Thyroid gland (tissue), 4 donors: ENCODE data around the gene C2CD3. TPM values are rescaled to one million over a fixed set of nuclear protein-coding genes. Genes with fewer than 3 reads are reported as not detected.

Source experiments
- DNase-seq, 2 donors: peaks; one replicate each; pipeline ENCODE4 v3.0.0-alpha.2; 2019
- H3K27ac ChIP-seq, 3 donors: fragments of 200-600 bp; sonication (generic); 1 replicate in 2 of 3; 2 replicates in 1 of 3; pipeline ENCODE4 v1.5.1; 2016 to 2019; ENCODE audit warnings: mild to moderate bottlenecking in 1 of 3, moderate library complexity in 1 of 3
- H3K27me3 ChIP-seq: fragments of 200-600 bp; sonication (generic); one replicate; pipeline ENCODE4 v1.5.1; 2019
- H3K36me3 ChIP-seq, 2 donors: fragments of 200-600 bp; sonication (generic); one replicate each; pipeline ENCODE4 v1.5.1; 2016 to 2019
- H3K4me1 ChIP-seq, 2 donors: fragments of 200-600 bp; sonication (generic); one replicate each; pipeline ENCODE4 v1.5.1; 2017 to 2019
- H3K4me3 ChIP-seq, 3 donors: fragments of 200-600 bp; sonication (generic); replicated peaks in 1 of 3; 1 replicate in 2 of 3; 2 replicates in 1 of 3; pipeline ENCODE4 v1.5.1; 2016; ENCODE audit warnings: mild to moderate bottlenecking in 1 of 3
- H3K9me3 ChIP-seq: fragments of 200-600 bp; sonication (generic); one replicate; pipeline ENCODE4 v1.5.1; 2017
- CTCF ChIP-seq, 6 experiments: fragments of 200-600 bp in 3 of 6; fragments of 450-650 bp in 3 of 6; sonication (generic) in 3 of 6; IDR thresholded peaks; one replicate each; pipeline ENCODE4 v1.5.1; 2016 to 2019; ENCODE audit warnings: antibody characterized with exemption in 6 of 6, mild to moderate bottlenecking in 2 of 6, inconsistent platforms in 1 of 6, moderate library complexity in 1 of 6
- POLR2A ChIP-seq, 2 donors: fragments of 450-650 bp; IDR thresholded peaks; one replicate each; pipeline ENCODE4 v1.6.1; 2017; ENCODE audit warnings: antibody characterized with exemption in 2 of 2, mild to moderate bottlenecking in 2 of 2, moderate library complexity in 1 of 2
- WGBS, 2 donors: methylation state at CpG; one replicate each; pipeline ENCODE4 v1.1.5; 2017; 5-methylcytosine and 5-hydroxymethylcytosine counted together
- intact Hi-C: fragments of 100-400 bp; cut with DNase I; formaldehyde crosslinking; loops from one replicate; pipeline ENCODE4 v1.15.1; 2023
- total RNA-seq, 4 donors: library from RNA; depleted of rRNA; stranded (reverse); fragments of >200 nt; gene quantifications; one replicate each; pipeline ENCODE4 v1.2.3, GENCODE V29; 2016

Gene C2CD3
- total RNA-seq, 4 donors from 2014 or later = 37.8 to 85.8 (median 40.7) TPM

- Histone ChIP-seq H3K27ac (peak overlapping the region; percentile 40 to 89 (median 86)), H3K9me3 (no peaks in the 10 kb centered on the region), H3K36me3 (no peaks in the 10 kb centered on the region), H3K27me3 (no peaks in the 10 kb centered on the region), H3K4me3 (no peak overlapping the region), H3K4me1 (peaks cover 11 to 38% of the 10 kb centered on the region in 2 donors)
- TF ChIP-seq CTCF (IDR thresholded peaks at IDR 0.05) (no peak), POLR2A (IDR thresholded peaks at IDR 0.05) (no peak)
- DNase-seq = no peak
- intact Hi-C loops = no loop called here
- WGBS, 2 donors = 96 to 97% methylated on average over 6 of the region's 6 CpGs
Observed at GRCh38 chr11:74139151-74139918, 31.5 kb downstream of the C2CD3 start.

GRCh38 chr11:74138572-74138971 is 32.2 kb downstream of the C2CD3 start:
- peaks cover 11 to 38% of the 10 kb centered on the region in 2 donors for H3K4me1 ChIP-seq
- TF ChIP-seq CTCF (IDR thresholded peaks at IDR 0.05) (no peak), POLR2A (IDR thresholded peaks at IDR 0.05) (no peak)
- H3K27me3 ChIP-seq = no peaks in the 10 kb centered on the region
- H3K36me3 ChIP-seq = no peaks in the 10 kb centered on the region
- DNase-seq = peak; percentile 25 to 33
- WGBS, 2 donors = 23 to 26% methylated on average over 2 of the region's 2 CpGs
- H3K9me3 ChIP-seq = no peaks in the 10 kb centered on the region
- peak overlapping the region; percentile 40 to 89 (median 86) for H3K27ac ChIP-seq
- H3K4me3 ChIP-seq = no peak overlapping the region
- intact Hi-C loops = no loop called here

- 91 to 92% methylated on average over 2 of the region's 2 CpGs for WGBS, 2 donors
- Histone ChIP-seq H3K4me1 (peaks cover 11 to 38% of the 10 kb centered on the region in 2 donors), H3K36me3 (peaks cover 4% of the 10 kb centered on the region in 2 donors), H3K27me3 (no peaks in the 10 kb centered on the region), H3K9me3 (no peaks in the 10 kb centered on the region), H3K27ac (peak overlapping the region; percentile 40 to 89 (median 86)), H3K4me3 (no peak overlapping the region)
- DNase-seq = no peak
- TF ChIP-seq POLR2A (IDR thresholded peaks at IDR 0.05) (no peak), CTCF (IDR thresholded peaks at IDR 0.05) (no peak)
- intact Hi-C loops = no loop called here
Observed at GRCh38 chr11:74138021-74138420, 32.8 kb downstream of the C2CD3 start.

GRCh38 chr11:74135127-74135840 is 35.5 kb downstream of the C2CD3 start:
- Histone ChIP-seq H3K4me3 (no peak overlapping the region), H3K4me1 (peaks cover 11 to 30% of the 10 kb centered on the region in 2 donors), H3K27ac (no peak overlapping the region), H3K9me3 (no peaks in the 10 kb centered on the region), H3K27me3 (no peaks in the 10 kb centered on the region), H3K36me3 (peaks cover 4 to 5% of the 10 kb centered on the region in 2 donors)
- no peak for TF ChIP-seq CTCF (IDR thresholded peaks at IDR 0.05)
- no peak for TF ChIP-seq POLR2A (IDR thresholded peaks at IDR 0.05)
- 98% methylated on average over 3 of the region's 3 CpGs for WGBS, 2 donors
- DNase-seq = no peak
- intact Hi-C loops = no loop called here

- H3K27me3 ChIP-seq = no peaks in the 10 kb centered on the region
- TF ChIP-seq CTCF (IDR thresholded peaks at IDR 0.05) = no peak
- no peak for TF ChIP-seq POLR2A (IDR thresholded peaks at IDR 0.05)
- H3K4me3 ChIP-seq = no peak overlapping the region
- H3K27ac ChIP-seq = no peak overlapping the region
- no peaks in the 10 kb centered on the region for H3K9me3 ChIP-seq
- 97 to 99% methylated on average over 3 of the region's 3 CpGs for WGBS, 2 donors
- DNase-seq = no peak
- intact Hi-C loops = no loop called here
- peaks cover 4 to 5% of the 10 kb centered on the region in 2 donors for H3K36me3 ChIP-seq
- H3K4me1 ChIP-seq = peaks cover 11 to 30% of the 10 kb centered on the region in 2 donors
Observed at GRCh38 chr11:74134661-74135060, 36.1 kb downstream of the C2CD3 start.
